GM19397 (cell line): ENCODE results near the gene CNTROB.

Experiments used
- ATAC-seq: cut with Tn5 transposase; IDR thresholded peaks from one replicate; pipeline ENCODE4 v1.9.1; 2021; ENCODE audit warnings: mild to moderate bottlenecking, moderate library complexity; ENCODE audit not compliant: unreplicated experiment

The CNTROB gene

GRCh38 chr17:7903154-7904103 lies 28.6 kb upstream of the CNTROB start:
- no peak for ATAC-seq

GRCh38 chr17:7909089-7909488 lies 22.9 kb upstream of the CNTROB start:
- no peak for ATAC-seq

GRCh38 chr17:7910281-7910680 lies 21.7 kb upstream of the CNTROB start:
- ATAC-seq: no peak

GRCh38 chr17:7910711-7911110 lies 21.3 kb upstream of the CNTROB start:
- ATAC-seq: no peak

GRCh38 chr17:7911116-7911515 lies 20.9 kb upstream of the CNTROB start:
- ATAC-seq: no peak

DNA sequence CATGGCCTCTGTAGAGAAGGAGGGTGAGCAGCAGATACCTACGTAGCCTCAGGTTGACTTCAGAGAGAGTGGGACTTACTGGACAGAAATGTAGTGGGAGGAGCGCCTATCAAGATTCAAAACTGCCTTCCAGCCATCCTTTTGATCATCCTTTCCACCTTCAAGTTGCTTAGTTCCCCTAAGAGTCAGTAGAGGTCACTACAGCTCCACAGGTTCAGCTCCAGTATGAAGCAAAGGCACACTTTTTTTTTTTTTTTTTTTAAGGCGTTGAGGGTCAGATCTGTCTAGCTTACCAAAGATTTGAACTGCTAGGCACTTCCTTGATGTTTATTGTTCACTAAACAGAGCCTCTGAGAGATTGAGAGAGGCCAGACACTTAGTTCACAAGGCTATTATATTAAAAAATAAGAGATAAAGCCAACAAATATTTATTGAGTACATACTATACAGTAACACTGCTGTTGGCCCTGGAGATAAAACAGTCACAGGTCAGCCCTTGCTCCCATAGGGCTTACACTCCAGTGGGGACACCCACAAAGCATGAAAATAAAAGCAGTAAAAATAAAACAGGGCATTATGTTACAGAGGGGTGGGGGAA lies 19.0 kb upstream of the CNTROB start:
- ATAC-seq: no peak

GRCh38 chr17:7915179-7915610 lies 16.8 kb upstream of the CNTROB start:
- ATAC-seq: peak; percentile 21

DNA sequence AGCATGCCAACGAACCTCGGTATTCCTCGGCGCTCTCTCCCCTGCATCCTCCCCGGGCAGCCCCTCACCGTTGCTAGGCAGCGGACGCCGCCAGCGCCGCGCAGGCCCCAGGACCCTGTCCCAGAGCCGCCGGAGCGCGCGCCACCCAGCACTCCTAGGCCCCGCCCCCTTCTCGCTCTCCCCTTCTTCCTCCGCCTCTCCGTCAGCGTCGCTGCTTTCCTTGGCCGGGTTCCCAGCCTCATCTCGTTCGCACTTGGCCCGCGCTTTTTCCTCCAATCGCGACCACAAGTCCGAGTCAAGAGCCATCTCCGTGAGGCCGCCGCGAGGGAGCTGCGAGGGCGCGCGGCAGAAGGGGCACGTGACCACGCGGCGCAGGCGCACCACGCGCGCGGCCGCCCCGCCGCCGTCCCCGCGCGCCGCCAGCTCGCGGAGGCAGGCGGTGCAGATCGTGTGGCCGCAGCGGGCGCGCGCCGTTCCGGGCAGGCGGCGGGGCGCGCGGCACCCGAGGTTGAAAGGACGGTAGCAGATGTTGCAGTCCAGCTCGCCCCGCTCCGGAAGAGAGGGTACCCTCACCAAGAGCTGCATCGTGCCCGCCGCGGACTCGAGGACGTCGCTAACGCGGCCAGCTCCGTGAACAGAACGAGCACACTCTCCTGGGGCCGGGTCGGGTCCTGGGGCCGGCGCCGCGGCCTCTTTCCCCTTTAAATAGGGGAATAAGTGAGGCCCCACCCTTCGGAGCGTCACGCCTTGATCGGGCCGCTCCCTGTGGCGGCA lies 16.2 kb upstream of the CNTROB start, which contains the start of gene RNF227:
TSS of gene RNF227 (minus strand) at position 679 of the 774 bp plus-strand sequence. CDS start at position 585, 94 bp downstream.
- peak; percentile 85 for ATAC-seq

GRCh38 chr17:7916385-7916682 lies 15.7 kb upstream of the CNTROB start:
- ATAC-seq: no peak

- no peak for ATAC-seq
These were observed 15.2 kb upstream of the CNTROB start for GRCh38 chr17:7916808-7917207.

DNA sequence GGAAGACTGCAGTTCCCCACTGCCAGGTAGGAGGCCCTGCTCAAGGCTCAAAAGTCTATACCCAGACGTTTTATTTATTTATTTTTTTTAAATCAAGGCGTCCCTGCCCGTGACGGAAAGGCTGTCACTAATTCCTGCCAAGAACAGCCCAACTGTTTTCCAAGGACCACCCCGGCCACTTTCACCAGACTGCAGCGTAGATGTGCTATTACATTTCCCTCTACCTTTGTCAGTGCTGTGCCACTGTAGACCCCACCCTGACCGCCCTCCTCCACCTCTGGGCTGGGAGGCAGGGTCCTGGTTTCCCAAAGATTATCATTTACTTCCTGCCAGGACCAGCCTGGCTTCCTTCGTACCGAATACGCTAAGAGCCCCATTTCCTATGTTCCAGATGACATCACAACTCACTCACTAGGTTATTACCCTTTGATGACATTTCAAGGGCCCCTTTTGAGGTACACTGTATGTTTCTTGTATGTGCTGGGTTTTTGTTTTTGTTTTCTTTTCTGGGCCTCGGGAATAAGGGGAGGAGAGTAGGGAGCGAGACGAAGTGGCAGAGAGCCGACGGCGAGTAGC lies 9.6 kb upstream of the CNTROB start:
- ATAC-seq: no peak

DNA sequence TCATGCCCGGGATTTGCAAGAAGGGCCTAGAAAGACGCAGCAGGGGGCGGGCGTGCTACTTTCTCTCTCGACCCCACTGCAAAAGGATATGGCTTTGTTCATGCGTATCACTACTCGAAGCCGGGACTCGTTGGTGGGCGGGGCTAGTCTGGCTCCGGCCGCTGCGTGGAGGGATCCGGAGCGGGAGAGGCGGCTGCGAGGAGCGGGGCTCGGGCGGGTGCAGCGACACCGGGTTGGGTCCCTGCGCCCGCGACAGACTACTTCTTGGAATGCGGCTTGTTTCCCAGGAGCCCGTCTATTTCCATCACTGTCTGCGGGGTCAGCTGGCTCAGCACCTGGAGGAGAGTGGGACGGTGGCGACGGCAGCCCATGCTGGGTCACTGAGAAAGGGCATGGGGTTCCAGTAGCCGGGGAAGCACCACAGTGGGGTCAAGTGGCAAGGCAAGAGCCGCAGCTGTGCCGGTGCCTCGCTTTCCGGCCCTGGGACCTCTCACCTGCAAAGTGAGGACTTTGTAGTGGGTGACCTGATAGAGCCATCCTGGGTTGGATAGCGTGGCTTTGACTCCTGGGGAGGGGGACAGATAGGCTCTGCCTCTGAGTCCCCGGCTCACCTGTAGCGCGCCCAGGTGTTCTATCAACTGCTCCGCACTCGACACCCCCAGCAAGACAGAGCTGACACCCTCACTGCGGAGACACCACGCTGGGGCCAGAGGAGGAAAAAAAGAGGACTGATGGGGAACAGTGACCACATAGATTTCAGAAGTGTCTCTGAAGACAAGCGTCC lies 9.0 kb upstream of the CNTROB start:
- ATAC-seq: no peak

DNA sequence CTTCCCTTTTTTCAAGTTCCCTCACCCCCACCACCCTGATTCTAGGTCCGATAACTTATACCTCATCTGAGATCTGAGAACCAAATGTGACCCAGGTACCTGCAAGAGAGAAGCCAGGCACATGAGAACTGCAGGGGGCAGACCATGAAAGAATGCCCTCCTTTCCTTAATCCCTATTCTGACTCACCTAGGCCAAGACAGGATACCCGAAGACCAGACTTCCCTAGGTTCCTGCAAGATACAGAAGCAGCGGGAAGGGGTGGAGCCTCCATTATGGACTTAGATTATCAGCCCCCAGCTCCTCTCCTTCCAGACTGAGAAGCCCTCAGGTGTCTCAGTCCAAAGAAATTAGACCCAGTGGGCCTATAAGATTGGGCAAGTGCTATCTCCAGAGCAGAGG lies 4.4 kb upstream of the CNTROB start:
- no peak for ATAC-seq

DNA sequence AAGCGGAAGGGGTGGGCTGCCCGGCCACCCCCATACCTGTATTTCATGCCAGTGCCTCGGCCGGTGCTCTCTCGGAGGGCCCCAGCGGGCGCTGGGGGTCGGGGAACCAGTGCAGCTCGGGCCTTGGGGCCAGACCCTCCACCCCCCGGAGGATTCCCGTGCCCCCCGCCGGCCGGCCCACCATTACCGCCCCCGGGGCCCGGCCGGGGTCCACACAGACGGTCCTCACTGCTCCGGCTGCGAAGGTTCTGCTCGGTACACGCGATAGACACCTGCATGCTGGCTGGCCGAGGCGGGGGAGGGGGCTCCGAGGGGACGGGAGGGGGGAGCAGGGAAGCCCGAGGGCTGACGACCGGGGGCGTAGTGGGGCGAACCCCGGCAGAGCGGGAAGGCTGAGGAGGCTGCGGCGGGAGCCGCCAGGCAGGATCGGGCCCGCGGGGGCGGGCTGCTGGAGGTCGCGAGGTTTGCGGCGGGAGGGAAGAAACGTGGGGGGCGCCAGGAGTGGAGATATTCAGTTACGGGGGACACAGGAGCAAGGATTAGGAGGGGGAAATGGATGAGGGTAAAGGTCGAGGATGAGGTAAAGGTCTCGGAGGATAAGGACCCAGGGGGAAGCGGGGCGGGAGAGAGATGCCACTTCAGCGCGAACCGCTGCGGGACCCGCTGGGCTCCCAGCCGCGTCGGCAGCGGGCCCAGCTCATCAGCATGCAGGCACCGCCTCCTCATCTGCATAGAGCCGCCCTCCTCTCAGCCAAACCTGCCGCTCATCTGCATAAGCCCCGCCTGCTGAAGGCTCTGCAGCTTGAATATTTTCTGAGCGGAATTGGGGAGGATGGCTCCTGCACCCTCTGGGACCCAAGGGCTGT lies 2.6 kb upstream of the CNTROB start, which contains the start of gene KCNAB3:
TSS of gene KCNAB3 (minus strand) at position 699 of the 866 bp plus-strand sequence. CDS start at position 278, 421 bp downstream.
- ATAC-seq: no peak

DNA sequence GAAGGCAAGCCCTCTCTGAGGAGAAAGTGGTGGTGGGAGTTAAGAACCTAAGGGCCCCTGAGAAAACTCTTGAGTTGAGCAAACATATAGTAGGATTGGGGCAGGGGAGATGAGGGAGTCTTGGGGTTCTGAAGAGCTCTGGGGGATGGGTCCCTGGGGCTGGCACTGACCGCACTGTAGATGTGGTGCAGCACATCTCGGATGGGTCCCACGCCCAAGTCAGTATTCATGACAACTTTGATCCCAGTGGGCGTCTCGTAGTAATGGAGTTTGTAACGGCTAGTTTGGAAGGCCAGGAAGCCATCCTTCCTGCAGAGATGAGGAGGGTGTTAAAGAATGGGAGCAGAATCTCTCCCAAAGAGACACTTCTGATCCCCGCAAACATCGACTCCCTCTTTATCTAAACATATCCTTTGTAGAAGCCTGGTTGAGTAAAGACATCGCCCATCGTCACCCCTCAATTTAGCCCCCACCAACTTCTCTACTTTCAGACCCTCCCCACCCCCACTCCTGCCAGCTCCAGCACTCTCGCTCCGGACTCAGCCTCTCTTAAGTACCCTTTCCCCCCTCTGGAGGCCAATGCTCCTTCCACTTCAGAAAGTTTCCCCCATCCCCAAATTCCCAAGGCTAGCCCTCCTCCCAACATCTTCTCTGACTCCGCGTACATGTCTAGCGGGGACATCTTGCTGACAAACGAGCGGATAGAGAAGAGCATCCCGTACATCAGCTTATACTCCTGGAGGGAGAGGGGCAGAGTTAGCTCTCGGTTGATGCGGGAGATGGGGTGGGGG lies 970 bp upstream of the CNTROB start:
- ATAC-seq: no peak

GRCh38 chr17:7932483-7932891 lies 481 bp downstream of the CNTROB start:
- ATAC-seq: no peak

- no peak for ATAC-seq
These were observed 943 bp downstream of the CNTROB start for GRCh38 chr17:7932949-7933348.

DNA sequence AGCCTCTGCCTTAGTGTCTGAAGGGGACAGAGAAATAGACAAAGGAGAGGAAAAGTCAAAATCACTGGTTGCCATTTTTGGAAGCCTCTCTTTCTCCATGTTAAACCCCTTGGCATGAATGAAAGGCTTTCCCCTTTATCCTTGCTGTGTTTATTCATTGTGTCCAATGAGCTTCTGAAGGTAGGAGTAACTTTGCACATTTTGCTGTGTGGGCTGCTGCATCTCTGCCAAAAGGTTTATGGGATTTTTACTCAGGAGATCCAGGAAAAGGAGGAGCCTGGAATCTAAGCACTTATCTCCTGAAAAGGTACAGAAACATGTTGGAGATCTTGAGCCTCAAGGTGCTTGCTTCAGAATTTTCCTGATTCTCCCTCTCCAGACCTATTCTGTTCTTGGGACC lies 3.9 kb downstream of the CNTROB start:
- ATAC-seq: no peak

DNA sequence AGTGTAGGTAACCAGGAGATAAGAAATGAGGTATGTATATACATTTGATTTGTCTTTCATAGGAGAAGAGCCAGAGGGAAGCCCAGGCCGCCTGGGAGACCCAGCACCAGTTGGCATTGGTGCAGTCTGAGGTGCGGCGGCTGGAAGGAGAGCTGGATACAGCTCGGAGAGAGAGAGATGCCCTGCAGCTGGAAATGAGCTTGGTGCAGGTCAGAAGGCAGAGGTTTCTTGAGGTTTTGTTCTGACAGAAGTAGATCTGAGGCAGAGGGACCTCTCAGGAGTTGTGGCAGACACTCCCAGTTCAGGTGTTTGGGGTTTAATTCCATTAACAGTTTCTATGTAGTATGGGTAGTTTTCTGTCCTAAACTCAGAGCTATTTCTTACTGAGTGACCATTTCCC lies 8.0 kb downstream of the CNTROB start:
- no peak for ATAC-seq
